Measurements from ENCODE around the gene FHAD1. TPM values are rescaled to one million over a fixed set of nuclear protein-coding genes. Genes with fewer than 3 reads are reported as not detected.

FHAD1 gene
- total and polyA plus RNA-seq, 4 donors, result under 0.01 to 0.13 (median 0.05) TPM; not detected in 1

DNA sequence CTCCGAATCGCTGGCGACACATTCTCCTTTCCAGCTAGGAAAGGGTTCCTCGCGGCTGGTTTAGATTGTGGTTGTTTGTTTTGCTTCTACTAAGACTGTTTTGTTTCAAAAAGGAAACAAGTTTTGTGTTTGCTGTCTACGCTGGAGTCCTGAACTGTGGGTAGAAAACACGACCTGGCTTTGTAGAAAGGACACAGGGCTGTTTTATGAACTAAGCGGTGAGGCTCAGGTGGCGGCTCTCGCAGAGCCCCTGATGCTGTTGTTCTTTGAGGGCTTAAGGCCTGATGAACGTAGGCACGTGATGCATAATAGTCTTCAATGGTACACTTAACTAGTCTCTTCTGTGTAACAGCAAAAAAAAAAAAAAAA is 27.0 kb upstream of the FHAD1 start:
- H3K27ac ChIP-seq (ENCODE audit: low read depth in 1 of 2, low read length in 2 of 2), result no peak overlapping the region
- no peak overlapping the region for H3K4me3 ChIP-seq (ENCODE audit: low read depth in 1 of 3, low read length in 3 of 3)
- no peak for TF ChIP-seq SP1 (IDR thresholded peaks at IDR 0.05)
- TF ChIP-seq RAD21 (IDR thresholded peaks at IDR 0.05), result no peak
- TF ChIP-seq, protein P1, sequence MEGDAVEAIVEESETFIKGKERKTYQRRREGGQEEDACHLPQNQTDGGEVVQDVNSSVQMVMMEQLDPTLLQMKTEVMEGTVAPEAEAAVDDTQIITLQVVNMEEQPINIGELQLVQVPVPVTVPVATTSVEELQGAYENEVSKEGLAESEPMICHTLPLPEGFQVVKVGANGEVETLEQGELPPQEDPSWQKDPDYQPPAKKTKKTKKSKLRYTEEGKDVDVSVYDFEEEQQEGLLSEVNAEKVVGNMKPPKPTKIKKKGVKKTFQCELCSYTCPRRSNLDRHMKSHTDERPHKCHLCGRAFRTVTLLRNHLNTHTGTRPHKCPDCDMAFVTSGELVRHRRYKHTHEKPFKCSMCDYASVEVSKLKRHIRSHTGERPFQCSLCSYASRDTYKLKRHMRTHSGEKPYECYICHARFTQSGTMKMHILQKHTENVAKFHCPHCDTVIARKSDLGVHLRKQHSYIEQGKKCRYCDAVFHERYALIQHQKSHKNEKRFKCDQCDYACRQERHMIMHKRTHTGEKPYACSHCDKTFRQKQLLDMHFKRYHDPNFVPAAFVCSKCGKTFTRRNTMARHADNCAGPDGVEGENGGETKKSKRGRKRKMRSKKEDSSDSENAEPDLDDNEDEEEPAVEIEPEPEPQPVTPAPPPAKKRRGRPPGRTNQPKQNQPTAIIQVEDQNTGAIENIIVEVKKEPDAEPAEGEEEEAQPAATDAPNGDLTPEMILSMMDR (IDR thresholded peaks at IDR 0.05; ENCODE audit: low read depth, low read length, missing input control), result no peak
- no peak for TF ChIP-seq NR2F2 (IDR thresholded peaks at IDR 0.05)
- TF ChIP-seq, protein P2, sequence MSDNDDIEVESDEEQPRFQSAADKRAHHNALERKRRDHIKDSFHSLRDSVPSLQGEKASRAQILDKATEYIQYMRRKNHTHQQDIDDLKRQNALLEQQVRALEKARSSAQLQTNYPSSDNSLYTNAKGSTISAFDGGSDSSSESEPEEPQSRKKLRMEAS (IDR thresholded peaks at IDR 0.05), result no peak
- TF ChIP-seq HNF4G (IDR thresholded peaks at IDR 0.05), result no peak
- no peak for TF ChIP-seq FOXA1 (IDR thresholded peaks at IDR 0.05)
- no peak for TF ChIP-seq FOXA2 (IDR thresholded peaks at IDR 0.05)
- TF ChIP-seq, protein P3, sequence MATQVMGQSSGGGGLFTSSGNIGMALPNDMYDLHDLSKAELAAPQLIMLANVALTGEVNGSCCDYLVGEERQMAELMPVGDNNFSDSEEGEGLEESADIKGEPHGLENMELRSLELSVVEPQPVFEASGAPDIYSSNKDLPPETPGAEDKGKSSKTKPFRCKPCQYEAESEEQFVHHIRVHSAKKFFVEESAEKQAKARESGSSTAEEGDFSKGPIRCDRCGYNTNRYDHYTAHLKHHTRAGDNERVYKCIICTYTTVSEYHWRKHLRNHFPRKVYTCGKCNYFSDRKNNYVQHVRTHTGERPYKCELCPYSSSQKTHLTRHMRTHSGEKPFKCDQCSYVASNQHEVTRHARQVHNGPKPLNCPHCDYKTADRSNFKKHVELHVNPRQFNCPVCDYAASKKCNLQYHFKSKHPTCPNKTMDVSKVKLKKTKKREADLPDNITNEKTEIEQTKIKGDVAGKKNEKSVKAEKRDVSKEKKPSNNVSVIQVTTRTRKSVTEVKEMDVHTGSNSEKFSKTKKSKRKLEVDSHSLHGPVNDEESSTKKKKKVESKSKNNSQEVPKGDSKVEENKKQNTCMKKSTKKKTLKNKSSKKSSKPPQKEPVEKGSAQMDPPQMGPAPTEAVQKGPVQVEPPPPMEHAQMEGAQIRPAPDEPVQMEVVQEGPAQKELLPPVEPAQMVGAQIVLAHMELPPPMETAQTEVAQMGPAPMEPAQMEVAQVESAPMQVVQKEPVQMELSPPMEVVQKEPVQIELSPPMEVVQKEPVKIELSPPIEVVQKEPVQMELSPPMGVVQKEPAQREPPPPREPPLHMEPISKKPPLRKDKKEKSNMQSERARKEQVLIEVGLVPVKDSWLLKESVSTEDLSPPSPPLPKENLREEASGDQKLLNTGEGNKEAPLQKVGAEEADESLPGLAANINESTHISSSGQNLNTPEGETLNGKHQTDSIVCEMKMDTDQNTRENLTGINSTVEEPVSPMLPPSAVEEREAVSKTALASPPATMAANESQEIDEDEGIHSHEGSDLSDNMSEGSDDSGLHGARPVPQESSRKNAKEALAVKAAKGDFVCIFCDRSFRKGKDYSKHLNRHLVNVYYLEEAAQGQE (IDR thresholded peaks at IDR 0.05), result no peak
- no peak for TF ChIP-seq EGR1 (IDR thresholded peaks at IDR 0.05; ENCODE audit: low read depth in 2 of 2)
- no peak for TF ChIP-seq RXRA (IDR thresholded peaks at IDR 0.05)
- no peak for TF ChIP-seq TAF1 (conservative IDR thresholded peaks at IDR 0.05)
- TF ChIP-seq, protein P4, sequence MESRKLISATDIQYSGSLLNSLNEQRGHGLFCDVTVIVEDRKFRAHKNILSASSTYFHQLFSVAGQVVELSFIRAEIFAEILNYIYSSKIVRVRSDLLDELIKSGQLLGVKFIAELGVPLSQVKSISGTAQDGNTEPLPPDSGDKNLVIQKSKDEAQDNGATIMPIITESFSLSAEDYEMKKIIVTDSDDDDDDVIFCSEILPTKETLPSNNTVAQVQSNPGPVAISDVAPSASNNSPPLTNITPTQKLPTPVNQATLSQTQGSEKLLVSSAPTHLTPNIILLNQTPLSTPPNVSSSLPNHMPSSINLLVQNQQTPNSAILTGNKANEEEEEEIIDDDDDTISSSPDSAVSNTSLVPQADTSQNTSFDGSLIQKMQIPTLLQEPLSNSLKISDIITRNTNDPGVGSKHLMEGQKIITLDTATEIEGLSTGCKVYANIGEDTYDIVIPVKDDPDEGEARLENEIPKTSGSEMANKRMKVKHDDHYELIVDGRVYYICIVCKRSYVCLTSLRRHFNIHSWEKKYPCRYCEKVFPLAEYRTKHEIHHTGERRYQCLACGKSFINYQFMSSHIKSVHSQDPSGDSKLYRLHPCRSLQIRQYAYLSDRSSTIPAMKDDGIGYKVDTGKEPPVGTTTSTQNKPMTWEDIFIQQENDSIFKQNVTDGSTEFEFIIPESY (IDR thresholded peaks at IDR 0.05), result no peak
- TF ChIP-seq GABPA (IDR thresholded peaks at IDR 0.05 in 1 of 2, conservative IDR thresholded peaks at IDR 0.05 in 1 of 2), result no peak
- TF ChIP-seq, protein P5, sequence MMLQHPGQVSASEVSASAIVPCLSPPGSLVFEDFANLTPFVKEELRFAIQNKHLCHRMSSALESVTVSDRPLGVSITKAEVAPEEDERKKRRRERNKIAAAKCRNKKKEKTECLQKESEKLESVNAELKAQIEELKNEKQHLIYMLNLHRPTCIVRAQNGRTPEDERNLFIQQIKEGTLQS (IDR thresholded peaks at IDR 0.05), result no peak
- TF ChIP-seq YY1 (IDR thresholded peaks at IDR 0.05), result no peak
- no peak for TF ChIP-seq HNF4A (conservative IDR thresholded peaks at IDR 0.05)
- TF ChIP-seq JUND (IDR thresholded peaks at IDR 0.05), result no peak
- no peak overlapping the region for H3K9ac ChIP-seq (ENCODE audit: low read depth in 1 of 2, low read length in 2 of 2)
- no peak for DNase-seq (ENCODE audit: low spot score)
- no peaks in the 10 kb centered on the region for H3K4me1 ChIP-seq (ENCODE audit: control insufficient read depth in 4 of 4, insufficient read depth in 4 of 4, low read length in 3 of 4)
- peaks cover 0 to 3% (median 0%) of the 10 kb centered on the region in 4 donors for H3K9me3 ChIP-seq (ENCODE audit: control insufficient read depth in 4 of 4, low read length in 3 of 4)
- WGBS, result 93% methylated on average over 12 of the region's 12 CpGs
- peaks cover 0 to 3% (median 0%) of the 10 kb centered on the region in 4 donors for H3K27me3 ChIP-seq (ENCODE audit: control insufficient read depth in 4 of 4, insufficient read depth in 4 of 4, low read length in 3 of 4)
- H3K36me3 ChIP-seq (ENCODE audit: control insufficient read depth in 4 of 4, insufficient read depth in 3 of 4, low read depth in 1 of 4, low read length in 3 of 4), result no peaks in the 10 kb centered on the region

All from liver (tissue), 9 donors.